Raji (cell line): Measurements from ENCODE around the gene SH3TC2.

Source experiments
- POLR2A ChIP-seq: IDR thresholded peaks from 2 replicates; pipeline ENCODE4 v1.6.1; 2011; ENCODE audit warnings: low read depth, low read length, control low read depth; ENCODE audit not compliant: insufficient read depth

SH3TC2 gene

GRCh38 chr5:148978370-148979082 lies 84.3 kb downstream of the SH3TC2 start:
- TF ChIP-seq POLR2A, result no peak

- no peak for TF ChIP-seq POLR2A
Measured at GRCh38 chr5:148976569-148977381, 86.1 kb downstream of the SH3TC2 start.

GRCh38 chr5:148974642-148975327 lies 88.1 kb downstream of the SH3TC2 start:
- TF ChIP-seq POLR2A, result no peak

GRCh38 chr5:148973455-148973854 lies 89.4 kb downstream of the SH3TC2 start:
- TF ChIP-seq POLR2A, result no peak

- no peak for TF ChIP-seq POLR2A
Measured at GRCh38 chr5:148972974-148973374, 89.9 kb downstream of the SH3TC2 start.

- TF ChIP-seq POLR2A, result no peak
Measured at GRCh38 chr5:148972396-148972795, 90.5 kb downstream of the SH3TC2 start.

GRCh38 chr5:148970876-148971275 lies 92.0 kb downstream of the SH3TC2 start:
- TF ChIP-seq POLR2A, result no peak

GRCh38 chr5:148970228-148970627 lies 92.6 kb downstream of the SH3TC2 start:
- no peak for TF ChIP-seq POLR2A

GRCh38 chr5:148969291-148969690 lies 93.6 kb downstream of the SH3TC2 start:
- no peak for TF ChIP-seq POLR2A

GRCh38 chr5:148968311-148968710 lies 94.6 kb downstream of the SH3TC2 start:
- TF ChIP-seq POLR2A, result no peak

- TF ChIP-seq POLR2A, result no peak
Measured at GRCh38 chr5:148967783-148968182, 95.1 kb downstream of the SH3TC2 start.

- no peak for TF ChIP-seq POLR2A
Measured at GRCh38 chr5:148966938-148967337, 95.9 kb downstream of the SH3TC2 start.

GRCh38 chr5:148966348-148966747 lies 96.5 kb downstream of the SH3TC2 start:
- TF ChIP-seq POLR2A, result no peak

- TF ChIP-seq POLR2A, result no peak
Measured at GRCh38 chr5:148965511-148966265, 97.2 kb downstream of the SH3TC2 start.

- no peak for TF ChIP-seq POLR2A
Measured at GRCh38 chr5:148963664-148964063, 99.2 kb downstream of the SH3TC2 start.
